SK-N-SH treated with all-trans-retinoic acid at 6 μM for 48 hours (cell line): ENCODE results near the gene EXTL1.

Experiments
- CREB5 ChIP-seq: fragments of 250-450 bp; sonication (Bioruptor Pico); IDR thresholded peaks from 2 replicates; pipeline ENCODE4 v1.5.1; 2020; ENCODE audit warnings: low read depth, mild to moderate bottlenecking, moderate library complexity
- PATZ1 ChIP-seq: fragments of 250-450 bp; sonication (Bioruptor Pico); IDR thresholded peaks from 2 replicates; pipeline ENCODE4 v1.8.0; 2020; ENCODE audit warnings: mild to moderate bottlenecking, moderate library complexity, borderline replicate concordance
- PPARA ChIP-seq: fragments of 250-450 bp; sonication (Bioruptor Pico); IDR thresholded peaks from 2 replicates; pipeline ENCODE4 v1.5.0; 2020; ENCODE audit warnings: mild to moderate bottlenecking, borderline replicate concordance
- ZNF565 ChIP-seq: fragments of 450-650 bp; formaldehyde crosslinking; conservative IDR thresholded peaks from 2 replicates; pipeline ENCODE4 v1.5.0; 2020; ENCODE audit warnings: low read depth, mild to moderate bottlenecking, moderate library complexity

GRCh38 chr1:25987951-25988350, 33.6 kb upstream of the EXTL1 start:
- TF ChIP-seq PPARA (CRISPR knock-in tag) (no peak), PATZ1 (CRISPR knock-in tag) (no peak), CREB5 (no peak), ZNF565 (CRISPR knock-in tag) (no peak)
